GM21723 (cell line): Measurements from ENCODE around the gene HYPK.
A peak's percentile ranks its signal among the peaks of the same experiment; 100 is the strongest.

Experiments
- ATAC-seq: cut with Tn5 transposase; IDR thresholded peaks from one replicate; pipeline ENCODE4 v1.9.1; 2021; ENCODE audit warnings: mild to moderate bottlenecking, moderate library complexity; ENCODE audit not compliant: unreplicated experiment

The HYPK gene, protein sequence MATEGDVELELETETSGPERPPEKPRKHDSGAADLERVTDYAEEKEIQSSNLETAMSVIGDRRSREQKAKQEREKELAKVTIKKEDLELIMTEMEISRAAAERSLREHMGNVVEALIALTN

GRCh38 chr15:43800286-43801141, at the start of gene HYPK:
Gene HYPK (plus strand): TSS chr15:43800599. CDS start chr15:43800623, 24 bp downstream.
- ATAC-seq, result peak; percentile 84

DNA sequence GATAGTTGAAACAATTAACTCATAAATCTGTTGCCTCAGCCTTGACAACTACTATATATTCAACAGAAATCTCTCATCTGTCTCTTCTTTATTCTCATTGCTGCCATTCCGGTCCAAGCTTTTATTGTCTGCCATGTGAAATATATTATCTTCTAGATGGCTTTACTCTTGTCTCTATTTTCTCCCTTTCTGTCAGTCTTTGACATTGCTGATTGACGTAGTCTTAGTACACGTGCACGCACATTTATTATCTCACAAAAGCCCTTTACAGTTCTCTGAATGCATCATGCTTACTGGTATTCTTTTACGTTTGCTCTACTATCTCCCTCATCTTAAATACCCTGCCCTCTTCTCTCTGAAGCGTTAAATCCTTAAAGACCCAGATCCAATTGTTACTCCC, 48.5 kb upstream of the HYPK start:
- no peak for ATAC-seq

DNA sequence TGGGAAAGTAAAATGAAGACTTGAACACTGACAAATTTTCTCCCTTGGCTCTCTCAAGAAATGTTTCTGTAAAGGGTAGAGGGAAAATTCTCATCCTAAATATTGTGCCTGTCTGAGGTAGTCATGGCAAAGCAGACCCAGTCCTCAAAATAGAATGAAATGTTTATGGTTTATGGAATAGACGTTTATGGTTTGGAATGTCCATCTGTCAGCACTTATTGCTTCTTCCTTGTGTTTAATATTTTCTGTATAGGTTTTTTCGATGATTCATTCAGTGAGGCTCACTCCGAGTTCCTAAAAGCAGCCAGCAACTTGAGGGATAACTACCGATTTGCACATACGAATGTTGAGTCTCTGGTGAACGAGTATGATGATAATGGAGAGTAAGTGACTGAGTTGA, 37.6 kb upstream of the HYPK start:
- no peak for ATAC-seq

DNA sequence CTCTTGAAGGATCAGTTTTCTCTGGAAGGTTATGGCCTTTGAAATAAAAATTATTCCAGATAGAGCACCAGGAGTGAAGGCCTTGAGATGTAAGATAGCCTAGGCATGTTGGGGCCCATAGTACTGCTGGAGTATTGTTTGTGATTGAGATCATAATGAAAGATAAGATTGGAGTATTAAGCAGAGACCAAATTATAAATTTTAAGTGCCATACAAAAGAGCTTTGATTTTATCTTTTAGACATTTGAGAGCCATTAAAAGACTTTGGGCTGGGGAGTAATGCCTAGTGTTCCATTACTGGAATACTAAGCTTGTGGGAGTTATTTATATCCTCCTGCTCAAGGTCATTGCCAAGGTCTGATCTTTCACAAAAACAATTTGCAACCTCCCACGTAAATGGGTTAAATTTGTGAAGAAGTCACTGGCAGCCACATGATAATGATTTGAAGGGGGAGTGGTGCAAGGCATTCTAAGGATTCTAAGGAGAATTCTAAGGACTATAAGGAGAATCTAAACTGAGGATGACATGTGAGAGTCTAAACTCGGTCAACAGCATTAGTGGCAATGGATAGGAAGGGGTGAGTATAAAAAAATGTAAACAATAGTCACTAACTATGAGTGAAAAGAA, 36.5 kb upstream of the HYPK start:
- ATAC-seq, result no peak

GRCh38 chr15:43769584-43770228, 30.7 kb upstream of the HYPK start:
- ATAC-seq, result no peak

DNA sequence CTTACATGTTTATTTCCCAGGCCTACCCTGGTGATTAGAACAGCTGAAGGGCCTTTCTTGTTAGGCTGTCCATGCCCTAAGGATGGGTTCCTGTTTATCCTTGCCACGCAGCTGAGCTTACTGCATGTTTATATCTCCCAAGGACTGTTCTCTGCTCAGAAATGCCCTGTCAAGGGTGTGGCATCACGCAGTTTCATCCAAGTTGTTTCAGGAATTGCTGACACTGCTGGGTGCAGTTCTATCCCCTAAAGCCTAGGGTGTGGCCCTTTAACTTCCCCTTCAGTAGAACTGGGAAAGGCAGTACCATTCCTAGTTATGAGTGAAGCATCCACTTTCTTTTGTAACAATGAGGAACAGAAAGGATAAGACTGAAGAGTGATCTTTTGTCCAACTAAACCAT, 28.6 kb upstream of the HYPK start:
- no peak for ATAC-seq

DNA sequence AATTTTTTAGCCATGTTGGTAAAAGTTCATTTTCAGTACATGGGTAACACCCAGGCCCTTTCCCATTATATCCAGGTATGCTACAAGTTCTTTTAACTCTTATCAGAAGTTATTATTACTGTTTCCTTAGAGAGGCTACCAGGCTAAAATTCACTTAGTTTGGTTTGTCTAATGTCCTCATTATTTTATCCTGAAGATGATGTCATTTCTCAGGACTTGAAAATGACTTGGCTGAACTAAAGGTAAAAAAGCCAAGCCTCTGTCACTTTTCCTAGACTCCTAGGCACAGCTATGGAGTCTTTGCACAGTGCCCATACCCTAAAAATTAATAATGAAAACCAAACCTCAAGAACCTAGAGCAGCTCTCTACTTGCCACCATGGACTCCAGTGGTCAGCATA, 27.8 kb upstream of the HYPK start:
- ATAC-seq, result no peak

- no peak for ATAC-seq
Measured at GRCh38 chr15:43774062-43774461, 26.3 kb upstream of the HYPK start.

- no peak for ATAC-seq
Measured at GRCh38 chr15:43775411-43775965, 24.9 kb upstream of the HYPK start.

DNA sequence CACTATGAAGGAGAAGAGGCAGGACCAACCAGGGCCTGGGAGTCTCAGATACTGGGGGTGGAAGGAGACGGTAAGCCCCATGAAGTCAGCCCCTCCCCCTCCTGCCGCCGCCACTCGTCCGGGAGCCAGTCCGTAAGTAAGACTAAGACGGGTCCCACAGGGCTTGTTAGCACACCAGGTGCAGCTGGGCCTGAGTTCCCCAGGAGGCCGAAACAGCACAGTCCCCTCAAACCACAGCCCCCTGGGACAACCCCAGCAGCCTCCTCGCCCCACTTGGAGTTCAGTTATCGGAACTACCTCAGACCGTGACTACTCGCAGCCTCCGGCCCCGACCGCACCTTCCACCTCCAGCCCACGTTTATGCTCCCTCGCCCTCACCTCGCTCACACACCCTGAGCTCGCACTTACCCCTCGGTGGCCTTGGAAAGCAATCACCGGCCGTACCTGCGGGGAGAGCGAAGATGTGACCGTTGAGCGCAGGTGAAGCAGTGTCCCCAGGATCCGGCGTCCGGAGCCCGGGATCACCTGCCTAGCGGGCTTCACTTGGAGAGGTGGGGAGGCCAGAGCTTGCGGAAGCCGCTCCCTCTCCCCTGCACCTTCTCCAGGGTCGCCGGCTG, 24.2 kb upstream of the HYPK start:
- ATAC-seq, result peak; percentile 67

GRCh38 chr15:43776718-43777266, 23.6 kb upstream of the HYPK start, which contains the start of gene ELL3:
Gene ELL3 (minus strand): TSS chr15:43776966. CDS start chr15:43776901, 65 bp downstream.
- peak; percentile 35 for ATAC-seq

DNA sequence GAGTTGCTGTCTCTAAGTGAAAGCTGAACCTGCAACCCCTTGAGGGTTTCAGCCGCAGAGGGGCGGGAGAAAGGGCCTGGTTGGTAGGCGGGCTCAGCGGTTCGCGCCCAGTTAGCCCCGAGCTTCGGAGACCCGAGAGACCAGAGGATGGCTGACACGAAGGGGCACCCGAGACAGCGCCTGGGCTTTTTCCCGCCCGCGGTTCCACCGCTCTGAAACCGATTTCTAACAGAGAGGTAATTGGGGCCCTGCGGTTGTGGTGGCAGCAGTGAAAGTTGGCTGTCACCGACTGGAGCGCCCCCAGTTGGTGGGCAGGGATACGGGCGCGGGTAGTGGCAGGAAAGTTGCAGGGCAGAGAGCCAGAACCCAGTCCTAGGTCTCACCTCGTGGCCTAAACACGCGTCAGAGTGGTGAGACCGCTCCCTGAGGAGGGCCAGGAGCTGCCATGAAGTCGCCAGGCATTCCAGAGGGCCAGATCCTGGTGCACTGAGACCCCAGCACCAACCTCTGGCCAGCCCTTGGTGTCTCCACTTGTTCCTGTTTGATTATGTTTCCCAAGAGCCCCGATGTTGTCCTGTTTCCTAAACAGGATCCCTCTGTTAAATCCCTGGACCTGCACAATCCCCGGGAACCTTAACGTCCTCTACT, 23.0 kb upstream of the HYPK start:
- peak; percentile 57 for ATAC-seq

GRCh38 chr15:43779016-43779415, 21.4 kb upstream of the HYPK start:
- no peak for ATAC-seq

DNA sequence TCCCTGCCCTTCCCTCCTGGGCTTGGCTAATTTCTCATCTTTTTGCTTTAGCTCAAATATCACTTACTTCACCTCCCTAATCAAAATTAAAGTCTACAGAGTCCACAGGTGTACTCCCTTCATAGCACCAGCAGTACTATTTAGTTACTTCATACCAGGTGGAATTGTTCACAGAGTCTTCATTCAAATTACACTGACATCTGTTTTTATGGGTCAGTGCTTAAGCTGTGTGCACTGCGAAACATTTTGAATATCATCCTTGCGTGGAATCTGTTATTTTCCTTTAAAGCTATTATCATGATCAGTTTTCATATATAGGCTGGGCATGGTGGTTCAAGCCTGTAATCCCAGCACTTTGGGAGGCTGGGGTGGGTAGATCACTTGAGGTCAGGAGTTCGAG, 11.0 kb upstream of the HYPK start:
- no peak for ATAC-seq

GRCh38 chr15:43791993-43792760, 8.2 kb upstream of the HYPK start, which contains the start of gene SERF2:
Gene SERF2 (plus strand): TSS chr15:43792320. CDS start chr15:43792377, 57 bp downstream.
- peak; percentile 80 for ATAC-seq

GRCh38 chr15:43792761-43793476, 7.5 kb upstream of the HYPK start:
- ATAC-seq, result no peak

DNA sequence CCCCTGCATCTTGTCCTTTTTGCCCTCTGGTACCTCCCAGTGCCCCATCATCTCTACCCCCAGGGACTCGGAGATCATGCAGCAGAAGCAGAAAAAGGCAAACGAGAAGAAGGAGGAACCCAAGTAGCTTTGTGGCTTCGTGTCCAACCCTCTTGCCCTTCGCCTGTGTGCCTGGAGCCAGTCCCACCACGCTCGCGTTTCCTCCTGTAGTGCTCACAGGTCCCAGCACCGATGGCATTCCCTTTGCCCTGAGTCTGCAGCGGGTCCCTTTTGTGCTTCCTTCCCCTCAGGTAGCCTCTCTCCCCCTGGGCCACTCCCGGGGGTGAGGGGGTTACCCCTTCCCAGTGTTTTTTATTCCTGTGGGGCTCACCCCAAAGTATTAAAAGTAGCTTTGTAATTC, 6.8 kb upstream of the HYPK start:
- no peak for ATAC-seq

GRCh38 chr15:43794269-43795037, 5.9 kb upstream of the HYPK start:
- no peak for ATAC-seq
